Glomerular endothelial cell (primary cell): Measurements from ENCODE around the gene SLC25A47. TPM values are rescaled to one million over a fixed set of nuclear protein-coding genes. Genes with fewer than 3 reads are reported as not detected.

ENCODE experiments used
- DNase-seq: peaks from one replicate; pipeline ENCODE4 v3.0.0-alpha.2; 2011; ENCODE audit warnings: low read depth, low spot score; ENCODE audit errors: extremely low read depth
- total RNA-seq: library from RNA; depleted of rRNA; stranded (reverse); fragments of >200 nt; gene quantifications from 2 replicates; pipeline ENCODE4 v1.2.3, GENCODE V29; 2015

The SLC25A47 gene
- total RNA-seq, 1 donor from 2014 or later, result not detected

DNA sequence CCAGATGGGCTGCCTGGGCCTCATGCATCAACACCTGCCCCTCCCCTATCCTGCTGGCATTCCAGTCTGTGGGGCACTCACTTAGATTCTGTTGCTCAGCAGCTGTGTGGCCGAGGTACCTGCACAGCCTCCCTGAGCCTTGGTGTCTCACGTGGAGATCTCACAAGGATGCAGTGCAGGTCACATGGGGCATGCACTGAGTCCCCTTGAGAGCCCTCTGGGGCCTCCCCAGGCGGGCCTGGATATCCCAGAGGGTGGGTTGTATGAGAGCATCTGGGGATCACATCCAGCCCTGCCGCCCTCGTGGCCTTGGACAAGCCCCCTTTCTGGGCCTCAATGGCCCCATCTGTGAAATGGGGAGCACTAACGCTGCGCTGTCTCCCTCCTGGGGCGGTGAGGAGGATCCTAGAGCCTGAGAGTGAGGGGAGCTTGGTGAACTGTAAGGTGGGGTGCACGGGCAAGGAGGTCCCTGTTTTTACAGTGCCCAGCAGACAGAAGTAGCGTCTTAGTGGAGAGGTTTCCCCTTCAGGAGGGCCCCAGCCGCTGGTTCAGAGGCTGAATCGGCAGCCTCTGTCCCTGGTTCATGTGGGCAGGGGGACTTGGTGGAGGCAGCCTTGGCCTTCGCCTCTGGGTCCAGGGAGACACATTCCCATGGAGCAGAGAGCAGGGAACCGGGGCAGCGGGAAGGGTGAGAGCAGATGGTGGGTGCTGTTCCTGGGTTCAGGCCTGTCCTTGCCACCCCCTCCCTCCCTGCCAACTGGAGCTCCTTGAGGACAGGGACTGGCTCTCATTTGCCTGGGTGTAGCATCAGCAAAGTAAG lies 791 bp upstream of the SLC25A47 start:
- DNase-seq, result no peak

DNA sequence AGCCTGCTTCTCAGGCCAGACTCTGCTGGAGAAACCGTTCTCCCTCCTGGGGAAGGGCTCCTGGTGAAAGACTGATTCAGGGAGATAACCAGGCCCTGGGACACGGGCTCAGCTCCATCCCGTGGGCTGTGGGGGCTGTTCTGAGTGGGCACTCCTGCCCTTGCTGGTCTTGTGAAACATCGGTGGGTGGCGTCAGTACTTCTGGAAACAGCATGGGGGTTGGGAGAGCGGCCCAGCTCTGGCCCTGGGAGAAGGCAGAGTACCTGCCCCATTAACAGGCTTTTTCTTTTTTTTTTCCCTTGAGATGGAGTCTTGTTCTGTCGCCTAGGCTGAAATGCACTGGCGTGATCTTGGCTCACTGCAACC lies 786 bp downstream of the SLC25A47 start:
- DNase-seq, result no peak

DNA sequence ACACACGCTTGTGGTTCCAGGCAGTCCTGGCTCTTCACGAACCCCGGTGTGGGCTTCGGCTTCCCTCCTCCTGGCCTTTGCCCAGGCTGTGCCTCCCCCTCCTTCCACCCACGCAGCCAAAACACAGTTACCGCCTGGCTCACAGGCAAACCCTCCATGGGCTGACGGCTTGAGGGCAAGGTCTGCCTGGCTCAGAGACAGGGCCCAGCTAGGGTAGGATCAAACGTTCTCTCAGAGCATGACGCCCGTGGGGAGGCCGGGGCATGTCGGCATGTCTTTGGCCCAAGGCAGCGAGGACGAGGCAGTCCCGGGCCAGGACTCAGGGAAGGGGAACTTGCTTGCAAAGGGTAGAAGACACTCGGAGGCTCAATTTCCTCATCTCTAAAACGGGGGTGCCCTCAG lies 2.1 kb downstream of the SLC25A47 start:
- no peak for DNase-seq

DNA sequence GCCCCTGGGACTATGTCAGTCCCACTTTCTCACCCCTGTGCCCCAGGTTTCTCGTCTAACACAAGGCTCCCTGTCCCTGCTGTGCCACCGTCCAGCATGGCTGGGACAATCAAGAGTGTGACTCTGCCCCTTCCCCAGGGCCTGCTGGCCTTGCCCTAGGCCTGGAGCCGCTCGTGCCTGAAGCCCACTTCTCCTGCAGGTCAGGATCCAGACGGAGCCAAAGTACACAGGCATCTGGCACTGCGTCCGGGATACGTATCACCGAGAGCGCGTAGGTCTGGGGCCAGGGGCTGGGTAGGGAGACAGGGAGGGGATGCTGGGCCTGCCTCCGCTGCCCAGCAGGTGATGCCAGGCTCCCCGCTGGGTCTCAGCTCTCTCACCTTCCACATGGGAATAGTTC lies 2.8 kb downstream of the SLC25A47 start:
- no peak for DNase-seq

DNA sequence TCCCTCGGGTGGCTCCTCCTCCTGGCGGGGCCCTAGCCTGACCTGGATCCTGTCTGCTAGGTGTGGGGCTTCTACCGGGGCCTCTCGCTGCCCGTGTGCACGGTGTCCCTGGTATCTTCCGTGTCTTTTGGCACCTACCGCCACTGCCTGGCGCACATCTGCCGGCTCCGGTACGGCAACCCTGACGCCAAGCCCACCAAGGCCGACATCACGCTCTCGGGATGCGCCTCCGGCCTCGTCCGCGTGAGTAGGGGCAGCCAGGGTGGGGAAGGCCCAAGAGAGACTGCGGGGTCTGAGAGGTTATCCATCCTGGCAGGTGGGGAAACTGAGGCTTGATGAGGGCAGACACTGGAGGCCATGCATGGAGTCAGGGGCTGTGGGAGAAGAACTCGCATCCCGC lies 4.0 kb downstream of the SLC25A47 start:
- DNase-seq, result no peak

DNA sequence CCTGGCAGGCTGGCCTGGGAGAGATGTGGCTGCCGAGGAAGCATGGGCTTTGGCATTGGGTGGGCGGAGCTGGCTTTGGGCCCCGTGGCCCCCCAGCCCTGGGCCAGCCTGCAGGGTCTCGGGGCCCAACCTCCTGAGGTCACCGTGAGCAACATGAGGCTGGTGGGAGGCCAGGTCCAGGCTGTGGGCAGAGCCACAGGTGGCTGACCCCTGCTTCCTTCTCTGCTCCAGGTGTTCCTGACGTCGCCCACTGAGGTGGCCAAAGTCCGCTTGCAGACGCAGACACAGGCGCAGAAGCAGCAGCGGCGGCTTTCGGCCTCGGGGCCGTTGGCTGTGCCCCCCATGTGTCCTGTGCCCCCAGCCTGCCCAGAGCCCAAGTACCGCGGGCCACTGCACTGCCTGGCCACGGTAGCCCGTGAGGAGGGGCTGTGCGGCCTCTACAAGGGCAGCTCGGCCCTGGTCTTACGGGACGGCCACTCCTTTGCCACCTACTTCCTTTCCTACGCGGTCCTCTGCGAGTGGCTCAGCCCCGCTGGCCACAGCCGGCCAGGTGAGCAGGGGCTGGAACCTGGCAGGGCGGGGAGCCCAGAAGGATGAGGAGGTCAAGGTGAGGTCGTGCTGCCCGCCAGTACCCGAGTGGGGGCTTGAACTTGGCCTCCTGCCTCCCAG lies 5.5 kb downstream of the SLC25A47 start:
- no peak for DNase-seq

DNA sequence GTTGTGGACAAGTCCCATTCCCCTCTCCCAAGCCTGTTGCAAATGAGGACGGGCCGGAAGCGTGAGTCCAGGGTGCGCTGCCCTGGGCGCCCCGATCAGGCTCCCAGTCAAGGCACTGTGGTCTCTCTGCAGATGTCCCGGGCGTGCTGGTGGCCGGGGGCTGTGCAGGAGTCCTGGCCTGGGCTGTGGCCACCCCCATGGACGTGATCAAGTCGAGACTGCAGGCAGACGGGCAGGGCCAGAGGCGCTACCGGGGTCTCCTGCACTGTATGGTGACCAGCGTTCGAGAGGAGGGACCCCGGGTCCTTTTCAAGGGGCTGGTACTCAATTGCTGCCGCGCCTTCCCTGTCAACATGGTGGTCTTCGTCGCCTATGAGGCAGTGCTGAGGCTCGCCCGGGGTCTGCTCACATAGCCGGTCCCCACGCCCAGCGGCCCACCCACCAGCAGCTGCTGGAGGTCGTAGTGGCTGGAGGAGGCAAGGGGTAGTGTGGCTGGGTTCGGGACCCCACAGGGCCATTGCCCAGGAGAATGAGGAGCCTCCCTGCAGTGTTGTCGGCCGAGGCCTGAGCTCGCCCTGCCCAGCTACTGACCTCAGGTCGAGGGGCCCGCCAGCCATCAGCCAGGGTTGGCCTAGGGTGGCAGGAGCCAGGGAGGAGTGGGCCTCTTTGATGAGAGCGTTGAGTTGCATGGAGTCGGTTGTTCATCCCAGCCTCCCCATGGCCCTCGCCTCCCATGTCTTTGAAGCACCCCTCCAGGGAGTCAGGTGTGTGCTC lies 6.3 kb downstream of the SLC25A47 start:
- DNase-seq, result no peak

DNA sequence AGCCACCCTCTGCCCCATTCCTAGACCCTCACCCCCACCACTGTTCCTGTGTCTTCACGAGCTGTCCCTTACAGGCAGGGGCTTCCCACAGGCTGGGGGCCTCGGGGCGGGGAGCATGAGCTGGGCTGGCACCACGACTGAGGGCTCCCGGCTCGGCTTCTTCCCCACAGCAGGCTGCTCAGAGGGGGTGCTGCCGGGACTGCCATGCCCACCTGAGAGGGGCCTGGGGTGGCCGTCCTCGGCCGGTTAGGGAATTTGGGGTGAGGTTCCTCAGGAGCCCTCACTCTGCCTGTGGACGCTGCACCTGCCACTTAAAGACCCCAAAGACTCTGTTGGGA lies 6.8 kb downstream of the SLC25A47 start:
- no peak for DNase-seq

DNA sequence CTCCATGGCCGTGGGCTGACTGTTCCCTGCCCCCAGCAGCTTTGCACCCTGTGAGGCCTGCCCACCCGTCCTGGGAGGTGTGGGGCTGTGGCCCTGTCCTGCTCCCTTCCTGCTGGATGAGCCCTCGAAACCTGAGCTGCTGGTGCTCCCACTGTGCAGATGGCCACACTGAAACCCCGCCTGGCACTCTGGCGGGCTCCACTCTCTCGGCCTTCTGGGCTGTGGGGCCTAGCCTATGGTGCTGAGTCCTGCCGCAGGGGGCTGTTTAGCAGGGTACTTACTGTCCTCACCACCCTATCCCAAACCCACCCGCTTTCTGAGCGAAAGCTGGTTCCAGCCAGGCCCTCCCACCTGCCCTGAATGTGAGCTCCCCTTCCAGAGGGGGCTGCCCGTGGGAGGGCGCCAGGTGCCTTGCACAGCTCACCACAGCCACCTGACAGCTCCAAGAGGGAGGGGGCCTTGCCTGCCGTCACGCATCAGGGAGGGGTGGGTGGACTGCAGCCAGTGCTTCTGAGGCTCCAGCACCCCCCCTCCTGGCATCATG lies 7.3 kb downstream of the SLC25A47 start:
- DNase-seq, result no peak

DNA sequence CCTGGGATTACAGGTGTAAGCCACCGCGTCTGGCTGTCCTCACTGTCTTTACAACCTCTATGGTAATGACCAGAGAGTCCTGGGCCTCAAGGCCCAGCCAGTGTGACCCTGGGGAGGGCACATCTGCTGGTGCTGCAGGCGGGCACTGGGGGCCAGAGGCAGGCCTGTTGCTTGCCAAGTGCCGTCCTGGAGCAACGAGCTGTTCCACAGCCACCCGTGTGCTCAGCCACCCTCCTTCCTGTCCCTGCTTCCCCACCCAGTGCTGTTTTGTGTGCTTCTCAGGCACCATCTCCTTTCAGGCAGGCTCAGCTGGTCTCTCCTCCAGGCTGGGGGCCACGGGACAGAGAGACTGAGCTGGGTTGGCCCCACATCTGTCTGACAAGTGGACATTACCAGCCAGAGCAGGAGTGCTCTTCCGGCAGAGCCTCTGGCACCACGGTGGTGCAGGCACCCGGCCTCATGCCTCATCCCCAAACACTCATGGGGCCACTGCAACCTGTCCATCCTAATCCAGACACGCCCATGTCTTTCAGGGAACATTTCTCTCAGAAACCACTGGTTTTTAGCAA lies 9.0 kb downstream of the SLC25A47 start:
- DNase-seq, result no peak

DNA sequence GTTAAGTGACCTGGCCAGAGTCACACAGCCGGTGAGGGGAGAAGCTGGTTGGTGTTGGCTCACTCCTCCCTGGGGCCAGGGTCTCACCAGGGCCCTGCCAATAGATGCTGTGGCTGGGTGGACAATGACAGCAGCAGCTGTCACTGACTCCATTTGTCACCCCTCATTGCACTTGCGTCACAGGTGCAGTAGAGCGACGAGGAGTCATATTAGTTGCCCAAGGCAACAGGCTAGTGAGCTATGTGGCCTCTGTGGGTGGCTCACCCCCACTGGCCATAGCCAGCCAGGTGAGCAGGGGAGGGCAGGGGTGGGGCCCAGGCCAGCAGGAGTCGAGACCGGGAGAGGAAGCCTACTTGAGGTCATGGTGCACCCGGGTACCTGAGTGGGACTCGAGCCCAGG lies 9.7 kb downstream of the SLC25A47 start:
- DNase-seq, result no peak

DNA sequence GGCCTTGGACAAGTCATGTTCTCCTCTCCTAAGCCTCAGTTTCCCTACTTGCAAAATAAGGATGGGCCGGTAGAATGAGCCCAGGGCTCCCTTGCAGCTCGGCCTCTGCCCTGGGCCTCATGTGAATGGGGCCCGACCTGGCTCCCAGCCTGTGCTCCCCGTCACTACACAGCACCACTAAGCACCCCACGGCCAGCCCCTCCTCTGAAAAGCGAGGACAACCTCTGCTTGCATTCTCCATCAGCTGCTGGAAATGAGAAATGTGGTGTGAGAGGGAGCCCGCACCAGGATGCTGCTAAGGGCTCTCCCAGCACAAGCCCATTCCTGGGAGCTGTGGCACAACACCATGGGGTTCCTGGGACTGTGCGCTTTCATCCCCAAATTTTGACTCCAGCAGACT lies 10.2 kb downstream of the SLC25A47 start:
- no peak for DNase-seq

DNA sequence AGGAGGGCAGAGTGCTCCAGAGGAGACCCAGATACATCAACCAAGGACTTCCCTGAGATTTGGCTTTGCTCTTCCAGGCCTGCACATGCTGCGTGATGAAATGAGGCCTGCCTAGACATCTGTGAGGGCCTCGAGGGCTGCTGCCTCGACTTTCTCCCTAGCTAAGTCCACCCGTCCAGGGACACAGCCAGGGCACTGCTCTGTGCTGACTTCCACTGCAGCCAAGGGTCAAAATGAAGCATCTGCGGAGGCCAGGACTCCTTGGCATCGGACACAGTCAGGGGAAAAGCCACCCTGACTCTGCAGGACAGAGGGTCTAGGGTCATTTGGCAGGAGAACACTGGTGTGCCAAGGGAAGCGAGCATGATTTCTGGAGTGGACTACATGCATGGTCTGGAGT lies 10.7 kb downstream of the SLC25A47 start:
- DNase-seq, result no peak

DNA sequence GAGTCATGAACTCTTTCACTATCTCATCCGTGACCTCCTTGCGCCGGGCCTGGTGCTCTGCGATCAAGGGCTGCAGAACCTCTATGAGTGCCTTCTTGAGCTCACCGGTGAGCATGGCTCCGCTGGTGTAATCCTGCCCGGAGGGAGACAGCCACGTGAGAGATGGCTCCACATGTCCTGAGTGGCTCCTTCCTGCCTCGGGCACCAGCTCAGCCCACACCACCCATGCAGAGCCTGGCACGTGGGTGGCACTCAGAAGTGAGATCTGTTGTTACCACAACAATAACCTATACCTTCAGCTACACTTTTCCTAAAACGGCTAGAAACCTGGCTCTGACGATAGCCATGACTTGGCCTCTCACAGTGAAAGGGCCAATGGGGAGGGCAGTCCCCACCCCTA lies 11.8 kb downstream of the SLC25A47 start:
- no peak for DNase-seq

DNA sequence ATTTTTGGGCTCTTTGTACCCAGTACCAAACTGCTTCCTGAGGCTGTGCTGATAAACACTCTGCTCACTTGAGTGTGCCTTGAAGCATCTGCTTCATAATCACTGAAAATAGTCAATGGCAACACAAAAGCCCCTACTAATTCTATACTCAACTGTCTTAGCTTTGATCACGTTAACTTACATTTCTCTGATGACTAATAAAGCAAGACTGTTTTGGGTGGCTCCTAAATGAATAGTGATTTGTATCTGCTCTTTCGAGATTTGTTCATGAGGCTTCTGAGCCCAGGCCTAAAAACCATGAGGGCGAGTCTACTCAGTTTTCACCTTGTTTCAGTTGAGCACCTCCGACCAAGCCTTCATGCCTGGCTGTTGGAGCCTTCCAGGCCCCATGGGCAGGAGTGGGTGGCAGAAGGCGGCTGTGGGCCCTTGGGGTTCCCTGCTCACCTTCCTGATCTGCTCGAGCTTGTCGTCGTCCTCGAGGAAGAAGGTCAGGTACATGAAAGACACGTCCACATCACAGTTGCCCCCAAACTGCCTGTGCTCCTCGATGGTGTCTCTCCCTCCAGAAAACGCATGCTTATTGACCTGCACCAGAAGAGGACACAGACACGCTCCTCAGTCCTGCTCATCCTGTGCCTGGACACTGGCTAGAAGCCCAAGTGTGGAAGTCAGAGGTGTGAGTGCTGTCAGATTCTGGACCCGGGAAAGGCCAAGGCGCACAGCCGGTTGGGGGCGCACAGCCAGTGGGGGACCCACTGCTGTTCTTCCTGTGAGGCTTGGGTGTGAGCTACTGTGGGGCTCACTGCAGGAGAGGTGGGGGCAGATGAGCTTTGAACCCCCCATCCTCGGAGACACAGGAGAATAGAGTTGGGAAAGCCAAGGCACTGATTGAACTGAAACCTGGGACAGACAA lies 13.7 kb downstream of the SLC25A47 start:
- DNase-seq, result no peak

DNA sequence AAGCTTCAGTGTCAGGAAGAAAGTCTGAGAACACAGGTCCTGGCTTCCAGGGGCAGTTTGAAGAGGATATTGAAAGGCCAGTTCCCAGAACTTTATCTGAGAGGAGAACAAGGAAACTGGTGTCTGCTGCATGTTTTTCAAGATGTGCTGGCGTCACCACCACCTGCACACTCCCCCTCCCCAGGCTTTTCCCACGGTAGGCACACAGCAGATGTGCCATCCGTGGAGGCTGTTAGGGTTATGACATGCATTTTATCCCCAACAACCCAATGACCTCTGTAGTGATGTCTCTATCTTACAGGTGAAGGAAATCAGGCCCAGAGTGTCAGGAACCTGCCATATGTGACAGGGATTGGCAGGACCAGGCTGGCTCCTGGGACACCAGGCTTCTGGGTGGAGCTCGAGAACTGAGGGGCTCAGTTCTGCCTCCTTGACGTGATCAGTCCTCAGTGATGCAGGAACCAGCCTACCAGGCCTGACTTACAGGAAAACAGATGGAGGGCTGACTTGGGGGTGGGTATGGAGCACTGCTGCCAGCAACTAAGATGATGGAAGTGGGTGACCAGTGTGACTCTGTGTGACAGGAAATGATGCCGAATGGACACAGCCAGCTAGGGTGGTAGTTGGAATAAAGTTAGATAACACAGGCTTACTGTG lies 16.8 kb downstream of the SLC25A47 start:
- no peak for DNase-seq

DNA sequence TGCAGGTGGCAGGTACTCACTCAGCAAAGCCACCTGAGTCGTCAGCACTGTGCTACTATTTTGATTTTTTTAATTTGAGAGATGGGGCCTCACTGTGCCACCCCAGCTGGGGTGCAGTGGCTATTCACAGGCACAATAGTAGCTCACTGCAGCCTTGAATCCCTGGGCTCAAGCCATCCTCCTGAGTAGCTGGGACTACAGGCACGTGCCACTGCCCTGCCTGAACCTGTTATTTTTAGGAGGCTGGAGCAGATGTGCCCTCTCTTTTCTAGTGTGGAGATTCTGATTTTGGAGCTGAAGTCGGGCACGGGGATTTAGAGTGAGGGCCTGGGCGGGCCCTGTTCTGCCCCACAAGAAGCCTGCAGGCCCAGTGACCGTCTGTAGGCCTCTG lies 17.3 kb downstream of the SLC25A47 start:
- DNase-seq, result no peak

DNA sequence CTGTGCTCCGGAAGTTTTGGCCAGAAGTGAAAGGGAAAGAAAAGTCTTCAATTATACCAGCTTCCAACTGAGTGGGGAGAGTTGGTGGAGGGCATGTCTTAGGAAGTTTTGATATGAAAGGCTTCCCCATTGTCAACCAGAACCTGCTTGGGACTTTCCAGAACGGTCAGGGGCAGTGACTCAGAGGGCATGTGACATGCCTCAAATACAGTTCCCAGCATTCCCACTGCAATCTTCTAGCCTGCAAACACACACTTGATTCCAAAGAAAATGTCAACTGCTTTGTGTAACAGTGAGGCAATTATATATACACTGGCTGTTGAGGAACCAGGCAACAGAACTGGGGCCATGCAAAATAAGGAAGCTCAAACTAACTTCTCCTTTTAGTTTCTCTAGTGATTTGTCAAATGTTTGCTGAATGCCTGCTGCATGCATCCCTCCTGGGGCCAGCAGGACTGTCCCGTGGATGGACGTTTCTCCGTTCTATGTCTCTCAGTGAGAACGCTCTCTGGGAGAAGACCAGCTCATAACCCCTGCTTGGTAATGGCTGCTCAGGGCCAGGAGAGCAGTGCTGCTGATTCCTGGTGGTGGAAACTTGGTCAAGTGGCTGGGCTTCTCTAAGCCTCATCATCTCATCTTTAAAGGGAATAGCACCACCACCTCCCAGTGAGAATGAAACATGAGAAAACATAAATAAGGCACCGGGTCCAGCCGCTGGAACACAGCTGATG lies 18.3 kb downstream of the SLC25A47 start:
- peak; percentile 64 for DNase-seq

DNA sequence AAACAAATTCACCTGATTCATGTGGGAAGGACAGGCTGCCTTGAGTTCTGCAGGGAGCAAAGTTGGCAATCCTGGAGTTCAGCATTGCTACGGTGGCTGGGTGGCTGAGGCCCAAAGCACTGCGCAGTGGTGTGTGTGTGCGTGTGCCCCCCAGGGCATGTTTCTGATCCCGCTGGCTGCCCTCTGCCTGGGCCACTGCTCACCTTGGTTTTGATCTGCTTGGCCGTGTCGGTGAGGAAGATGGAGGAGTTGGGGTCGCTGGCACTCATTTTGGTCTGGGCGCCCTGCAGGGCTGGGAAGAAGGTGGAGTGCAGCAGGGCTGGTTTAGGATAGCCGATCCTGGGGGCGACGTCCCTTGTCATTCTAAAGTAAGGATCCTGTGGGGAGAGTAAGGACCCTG lies 19.1 kb downstream of the SLC25A47 start:
- no peak for DNase-seq
